ENCODE results near the gene SUCLG1.

GRCh38 chr2:84454581-84454980 is 4.5 kb downstream of the SUCLG1 start:
- TF ChIP-seq SP1 (IDR thresholded peaks at IDR 0.05) (no peak), CTCF (IDR thresholded peaks at IDR 0.05; ENCODE audit: low read depth, low read length, missing input control) (no peak), YY1 (IDR thresholded peaks at IDR 0.05) (no peak), FOXA1 (IDR thresholded peaks at IDR 0.05) (no peak), MAX (IDR thresholded peaks at IDR 0.05) (no peak), ATF3 (IDR thresholded peaks at IDR 0.05) (no peak), JUND (IDR thresholded peaks at IDR 0.05) (no peak)
